Activated CD4-positive, CD25-positive, alpha-beta regulatory T cell treated with anti-CD3 and anti-CD28 coated beads, Interleukin-2, amount 50 U/mL, for 72 hours (primary cell): ENCODE measurements around the gene UBE3C.
"Not testable (repeated sequence)": the region's sequence is repeated elsewhere in the genome, so short reads cannot be mapped to it uniquely, and the experiment has no call there.

Source experiments
- DNase-seq: peaks from one replicate; pipeline ENCODE4 v3.0.0; 2021

UBE3C gene

GRCh38 chr7:157274094-157274634 is 135.4 kb downstream of the UBE3C start:
- DNase-seq, result not testable (repeated sequence)

GRCh38 chr7:157274991-157275427 is 136.3 kb downstream of the UBE3C start:
- no peak for DNase-seq

GRCh38 chr7:157276091-157276561 is 137.4 kb downstream of the UBE3C start:
- DNase-seq, result no peak

GRCh38 chr7:157276731-157277562 is 138.2 kb downstream of the UBE3C start:
- DNase-seq, result no peak

- not testable (repeated sequence) for DNase-seq
These were observed 138.8 kb downstream of the UBE3C start for GRCh38 chr7:157277568-157277967.

- DNase-seq, result no peak
These were observed 139.6 kb downstream of the UBE3C start for GRCh38 chr7:157278167-157278790.

GRCh38 chr7:157278791-157279724 is 140.3 kb downstream of the UBE3C start:
- no peak for DNase-seq

GRCh38 chr7:157279741-157280215 is 141.1 kb downstream of the UBE3C start:
- DNase-seq, result no peak

GRCh38 chr7:157280216-157280841 is 141.6 kb downstream of the UBE3C start:
- DNase-seq, result no peak

GRCh38 chr7:157281221-157281998 is 142.7 kb downstream of the UBE3C start:
- no peak for DNase-seq

- DNase-seq, result no peak
These were observed 143.5 kb downstream of the UBE3C start for GRCh38 chr7:157282141-157282801.

GRCh38 chr7:157284229-157285014 is 145.7 kb downstream of the UBE3C start:
- DNase-seq, result no peak

- DNase-seq, result no peak
These were observed 152.8 kb downstream of the UBE3C start for GRCh38 chr7:157291404-157292080.

GRCh38 chr7:157292258-157292657 is 153.5 kb downstream of the UBE3C start:
- no peak for DNase-seq

GRCh38 chr7:157292770-157293412 is 154.2 kb downstream of the UBE3C start:
- DNase-seq, result no peak

- DNase-seq, result no peak
These were observed 154.7 kb downstream of the UBE3C start for GRCh38 chr7:157293413-157293788.

GRCh38 chr7:157294773-157295172 is 156.0 kb downstream of the UBE3C start:
- DNase-seq, result no peak

GRCh38 chr7:157295338-157295737 is 156.6 kb downstream of the UBE3C start:
- DNase-seq, result no peak

- no peak for DNase-seq
These were observed 158.5 kb downstream of the UBE3C start for GRCh38 chr7:157297185-157297584.
